ENCODE results near the gene MAP3K1.
"Not testable (repeated sequence)": the region's sequence is repeated elsewhere in the genome, so short reads cannot be mapped to it uniquely, and the experiment has no call there.

The MAP3K1 gene

DNA sequence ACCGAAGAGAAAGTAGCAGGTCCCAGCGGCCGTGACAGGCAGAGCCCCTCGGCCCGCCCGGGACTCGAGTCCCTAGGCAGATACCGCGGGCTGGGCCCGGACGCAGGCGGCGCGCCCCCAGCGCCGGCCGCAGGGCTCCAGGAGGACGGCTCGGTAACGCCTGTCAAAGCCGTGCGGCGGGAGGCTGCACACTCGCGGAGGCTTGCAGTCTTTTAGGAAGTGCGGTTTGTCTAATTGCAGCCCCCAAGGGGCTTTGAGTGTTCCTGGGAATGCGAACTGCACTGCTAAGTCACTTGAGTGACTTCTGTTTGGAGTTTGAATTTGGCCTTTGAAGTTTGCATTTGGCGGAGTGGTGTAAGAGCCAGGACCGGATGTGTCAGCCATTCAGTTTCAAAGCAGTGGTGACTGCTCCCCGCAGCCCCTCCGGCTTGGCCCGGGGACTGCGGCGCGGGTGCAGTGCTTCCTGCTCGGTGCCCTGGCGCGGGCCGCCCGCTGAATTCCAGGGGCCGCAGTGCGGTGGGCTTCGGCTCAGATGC is 1.3 kb downstream of the MAP3K1 start:
- peak; percentile 74 for DNase-seq

DNA sequence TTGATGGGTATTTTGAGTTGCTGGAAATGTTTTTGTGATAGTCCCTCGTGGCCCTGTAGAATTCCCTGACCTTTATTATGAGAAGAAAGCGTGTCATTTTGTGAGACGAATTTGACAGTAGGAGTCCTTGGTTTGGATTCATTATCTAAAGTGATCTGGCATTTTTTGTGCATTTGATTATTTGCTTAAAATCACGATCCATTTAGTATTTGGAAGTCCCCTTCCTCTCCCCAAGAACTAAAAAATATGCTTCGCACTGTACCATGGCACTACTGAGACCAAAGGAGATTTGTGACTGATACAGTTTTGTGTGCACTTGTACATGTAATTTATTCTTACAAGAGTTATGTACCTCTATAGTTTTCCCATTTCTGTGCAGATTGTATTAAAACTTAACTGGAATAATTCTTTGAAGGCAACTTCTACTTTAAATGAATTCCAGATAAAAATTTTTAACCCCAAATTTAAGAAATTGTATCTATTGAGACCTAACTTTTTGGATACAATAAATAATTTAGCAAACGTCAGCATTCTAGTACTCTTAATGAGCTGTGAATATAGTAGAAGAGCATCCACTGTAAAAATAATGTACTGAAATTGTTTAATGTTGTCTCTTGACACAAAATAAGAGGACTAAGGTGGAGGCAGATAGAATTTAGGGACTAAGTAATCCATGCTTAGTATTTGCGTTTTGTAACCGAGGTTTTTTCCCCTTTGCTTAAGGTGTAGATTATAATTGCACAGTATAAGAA is 2.1 kb downstream of the MAP3K1 start:
- no peak for DNase-seq

DNA sequence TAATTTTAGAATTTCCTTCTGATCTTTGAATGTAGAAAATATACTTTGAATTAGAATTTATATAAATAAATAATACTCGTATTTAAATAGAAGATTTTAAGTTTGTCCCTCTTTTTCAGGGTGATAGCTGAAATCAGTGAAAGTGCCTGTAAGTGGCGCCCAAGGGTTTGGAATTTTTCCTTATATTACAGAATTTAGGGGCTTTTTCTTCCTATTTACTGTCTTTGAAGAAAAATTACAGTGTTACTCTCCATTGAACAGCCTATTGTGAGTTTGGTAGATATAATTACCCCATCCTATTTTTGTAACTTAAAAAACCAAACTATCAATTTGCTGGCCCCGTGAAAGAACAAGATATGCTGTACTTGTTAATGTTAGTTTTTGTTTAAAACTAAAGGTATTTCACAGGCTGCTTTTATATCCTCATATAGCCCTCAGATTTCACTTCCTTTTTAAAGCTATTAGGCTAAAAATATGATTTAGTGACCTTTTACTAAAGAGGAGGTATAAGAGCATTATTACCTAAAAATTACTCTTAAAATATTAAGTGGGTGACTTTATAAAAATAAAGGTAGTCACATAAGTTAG is 3.2 kb downstream of the MAP3K1 start:
- DNase-seq, result no peak

DNA sequence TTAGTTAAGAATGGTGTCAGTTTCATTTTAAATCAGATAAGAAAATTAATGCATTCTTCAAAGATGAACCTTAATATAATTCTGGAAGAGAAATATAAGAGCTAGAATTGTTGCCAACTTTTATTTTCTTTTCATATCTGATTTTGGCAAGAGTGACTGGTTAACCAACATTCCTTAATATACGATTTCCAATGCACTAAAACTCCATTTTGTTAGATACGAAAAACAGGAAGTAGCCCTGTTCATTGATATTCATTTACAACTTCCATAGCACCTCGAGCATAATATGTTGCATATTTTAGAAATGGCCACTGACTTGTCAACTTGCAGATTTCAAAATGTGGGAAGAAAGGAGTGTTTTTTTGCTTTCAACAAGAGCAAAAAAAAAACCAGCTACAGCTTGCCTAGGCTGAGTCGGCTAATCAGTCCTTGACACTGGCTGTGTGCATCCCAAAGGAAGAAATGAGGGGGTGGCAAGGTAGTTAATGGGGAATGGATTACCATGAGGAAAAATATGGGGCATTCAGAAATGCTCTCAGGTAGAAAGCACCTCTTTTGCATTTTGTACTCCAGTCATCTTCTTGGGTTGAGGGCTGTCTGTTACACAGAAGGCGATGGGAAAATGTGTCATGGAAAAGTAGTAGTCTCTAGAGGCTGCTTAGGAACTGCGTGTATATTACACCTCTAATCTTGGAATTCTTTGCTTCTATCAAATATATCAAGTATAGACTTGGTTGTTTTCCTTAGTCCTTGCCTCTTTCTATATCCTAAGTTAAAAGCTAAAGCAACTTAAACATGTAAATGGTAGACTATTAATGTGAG is 3.9 kb downstream of the MAP3K1 start:
- no peak for DNase-seq

DNA sequence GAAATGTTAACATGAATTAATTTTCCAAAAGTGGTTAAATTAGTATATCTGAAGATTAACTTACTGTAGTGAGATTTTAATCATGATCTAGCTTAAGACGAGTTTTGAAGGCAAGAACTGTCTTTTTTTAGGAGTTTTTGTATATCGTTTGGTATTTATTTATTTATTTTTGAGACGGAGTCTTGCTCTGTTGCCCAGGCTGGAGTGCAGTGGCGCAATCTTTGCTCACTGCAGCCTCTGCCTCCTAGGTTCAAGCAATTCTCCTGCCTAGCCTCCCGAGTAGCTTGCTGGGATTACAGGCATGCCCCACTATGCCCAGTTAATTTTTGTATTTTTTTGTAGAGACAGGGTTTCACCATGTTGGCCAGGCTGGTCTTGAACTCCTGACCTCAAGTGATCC is 6.5 kb downstream of the MAP3K1 start:
- DNase-seq, result not testable (repeated sequence)

DNA sequence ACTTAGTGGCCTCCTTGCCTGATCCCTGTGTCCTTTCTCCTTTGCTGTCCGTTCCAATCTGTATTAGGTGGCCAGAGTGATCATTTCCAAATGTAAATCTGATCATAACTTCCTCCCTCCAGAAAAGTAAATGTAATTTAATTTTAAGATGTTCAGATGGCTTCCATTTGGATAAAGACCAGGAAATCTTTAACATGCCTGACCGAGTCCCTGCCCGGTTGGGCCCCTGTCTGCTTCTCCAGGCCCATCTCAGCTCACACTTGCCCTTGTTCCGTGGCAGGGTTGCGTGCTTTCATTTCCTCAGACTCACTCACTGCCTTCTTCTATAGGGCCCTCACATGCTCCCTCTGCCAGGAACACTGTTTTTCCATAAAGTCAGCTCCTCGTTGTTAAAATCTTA is 7.6 kb downstream of the MAP3K1 start:
- DNase-seq, result no peak

DNA sequence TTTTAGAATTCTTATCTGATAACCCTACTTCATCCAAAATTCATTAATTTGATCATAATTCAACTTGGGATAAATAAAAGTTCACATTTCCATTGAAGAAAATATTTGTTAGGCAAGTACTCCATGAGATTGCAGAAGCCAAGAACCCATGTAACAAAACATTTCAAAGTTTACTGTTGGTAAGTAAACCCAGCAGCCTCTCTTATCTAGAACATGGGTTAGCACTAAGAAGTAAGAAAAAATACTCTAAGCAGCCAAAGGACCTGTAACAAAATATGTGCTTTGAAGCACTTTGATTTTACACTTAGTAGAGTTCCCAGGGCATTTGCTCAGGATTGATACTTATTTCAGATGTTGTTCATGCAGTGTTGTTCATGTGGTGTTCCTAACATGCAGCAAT is 8.7 kb downstream of the MAP3K1 start:
- DNase-seq, result no peak

DNA sequence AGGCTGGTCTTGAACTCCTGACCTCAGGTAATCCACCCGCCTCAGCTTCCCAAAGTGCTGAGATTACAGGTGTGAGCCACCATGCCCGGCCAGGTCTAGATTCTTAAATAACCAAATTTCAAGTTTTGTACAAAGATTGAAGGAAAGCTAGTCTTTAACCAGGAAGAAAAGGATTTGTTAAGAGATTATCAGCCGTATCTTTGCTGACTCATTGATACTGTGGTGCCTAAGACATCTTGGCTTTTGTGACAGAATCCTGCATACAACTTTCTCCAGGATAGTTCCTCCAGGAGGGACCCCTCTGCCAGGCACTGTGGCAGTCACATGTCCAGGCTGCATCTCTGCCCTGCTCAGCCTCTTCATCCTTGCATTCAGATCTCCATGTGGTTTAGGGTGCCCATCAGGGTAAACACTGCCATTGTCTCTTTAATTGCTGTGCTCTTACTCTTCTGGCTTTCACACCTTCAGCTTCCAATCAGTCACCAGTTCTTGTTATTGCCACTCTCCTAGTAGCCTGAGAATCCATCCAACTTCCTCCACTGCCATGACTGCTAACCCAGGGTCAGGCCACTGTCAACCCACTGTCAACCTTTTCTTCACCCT is 10.0 kb downstream of the MAP3K1 start:
- DNase-seq, result no peak

DNA sequence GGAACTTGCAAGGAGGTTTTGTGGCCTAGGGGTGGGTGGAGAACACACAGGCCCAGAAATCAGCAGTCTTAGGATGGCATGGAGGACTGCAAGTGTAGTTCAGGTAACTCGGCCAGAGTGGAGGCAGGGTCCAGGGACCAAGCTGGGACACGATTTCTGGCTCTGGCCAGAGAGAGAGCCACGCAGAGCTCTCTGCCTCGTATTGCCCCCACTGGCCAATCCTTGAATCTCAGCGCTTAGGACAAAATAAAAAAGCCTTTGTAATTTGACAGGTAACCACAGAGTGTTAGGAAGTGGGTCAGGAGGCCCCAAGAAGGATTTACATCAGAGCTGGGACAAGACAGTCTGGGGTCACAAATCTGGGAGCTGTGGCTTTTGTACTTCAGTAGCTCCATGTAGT is 11.7 kb downstream of the MAP3K1 start:
- no peak for DNase-seq

DNA sequence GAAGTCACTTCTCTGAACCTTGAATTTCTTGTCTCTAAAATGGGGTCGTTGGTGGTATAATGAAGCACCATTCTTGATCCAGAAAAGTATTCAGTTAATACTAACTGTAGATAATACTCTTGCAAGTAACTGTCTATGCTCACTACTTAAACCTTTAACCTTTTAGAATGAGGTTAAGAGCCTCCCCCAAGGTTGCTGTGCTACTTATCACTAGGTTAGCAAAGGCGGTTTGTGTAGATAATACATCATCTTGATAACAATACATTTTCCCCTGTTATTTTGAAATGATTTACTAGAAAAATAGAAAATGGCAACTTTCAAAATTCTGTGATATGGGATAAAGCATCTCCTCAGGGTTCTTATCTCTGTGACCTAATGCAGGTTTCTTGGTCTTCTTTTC is 12.6 kb downstream of the MAP3K1 start:
- DNase-seq, result no peak

DNA sequence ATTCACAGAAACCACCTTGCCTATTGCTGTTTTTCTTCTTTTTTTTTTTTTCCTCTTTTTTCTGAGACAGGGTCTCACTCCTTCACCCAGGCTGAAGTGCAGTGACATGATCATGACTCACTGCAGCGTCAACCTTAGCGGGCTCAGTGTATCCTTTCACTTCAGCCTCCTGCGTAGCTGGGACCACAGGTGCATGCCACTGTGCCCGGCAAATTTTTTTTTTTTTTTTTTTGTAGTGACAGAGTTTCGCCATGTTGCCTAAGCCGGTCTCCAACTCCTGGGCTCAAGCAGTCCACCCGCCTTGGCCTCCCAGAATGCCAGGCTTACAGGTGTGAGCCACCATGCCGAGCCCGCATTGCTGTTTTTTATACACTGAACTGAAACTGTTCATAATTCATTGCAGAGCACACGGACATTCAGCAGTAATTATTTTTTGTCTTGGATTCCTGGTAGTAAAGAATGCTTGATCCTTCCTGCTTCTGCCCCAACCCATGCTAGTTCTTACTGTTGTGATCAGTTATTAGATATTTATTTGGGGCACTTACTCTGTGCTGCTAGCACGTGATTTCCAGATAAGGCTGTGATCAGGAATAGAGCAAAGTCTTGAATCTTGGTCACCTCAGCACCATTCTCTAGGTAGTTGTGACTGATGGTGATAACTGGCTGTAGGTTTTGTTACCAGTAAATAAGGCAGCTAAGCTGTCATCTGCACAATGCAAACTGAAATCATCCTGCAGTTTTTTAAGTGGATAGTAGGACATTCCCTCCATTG is 14.0 kb downstream of the MAP3K1 start:
- DNase-seq, result no peak

DNA sequence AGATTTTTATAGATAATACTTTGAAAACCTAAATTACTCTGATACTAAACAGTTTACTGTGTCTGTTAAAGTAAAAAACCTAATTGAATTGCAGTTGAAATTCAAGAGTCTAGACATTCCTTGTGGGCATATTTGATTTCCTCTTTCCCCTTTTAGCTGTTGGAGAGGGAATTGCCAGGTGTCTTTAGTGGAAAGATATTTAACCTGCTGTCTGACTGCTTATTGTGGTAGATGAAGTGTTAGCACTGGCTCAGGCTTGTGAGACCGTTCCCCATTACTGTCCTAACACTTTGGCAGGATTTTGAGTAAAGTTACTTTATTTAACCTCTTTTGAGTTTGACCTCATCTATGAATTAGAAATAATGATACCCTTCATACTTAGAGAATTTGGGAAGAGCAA is 16.4 kb downstream of the MAP3K1 start:
- no peak for DNase-seq

DNA sequence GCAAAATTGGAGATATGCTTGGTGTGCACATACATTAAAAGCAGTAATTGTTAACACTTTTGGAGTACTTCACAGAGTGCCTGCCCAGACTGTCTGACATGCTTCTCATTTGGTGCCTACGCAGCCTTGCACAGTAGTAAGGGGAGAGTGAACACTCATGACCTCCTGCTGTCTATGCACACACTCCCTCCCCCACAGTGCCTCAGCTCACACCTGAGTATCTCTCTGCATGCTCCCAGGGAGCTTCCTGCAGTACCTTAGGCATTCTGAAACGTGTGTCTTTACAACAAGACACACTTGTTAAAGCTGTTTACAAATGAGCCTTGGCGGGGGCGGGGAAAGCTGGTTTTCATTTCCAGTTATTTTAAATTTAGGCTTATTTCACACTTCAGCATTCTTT is 18.0 kb downstream of the MAP3K1 start:
- DNase-seq, result no peak

DNA sequence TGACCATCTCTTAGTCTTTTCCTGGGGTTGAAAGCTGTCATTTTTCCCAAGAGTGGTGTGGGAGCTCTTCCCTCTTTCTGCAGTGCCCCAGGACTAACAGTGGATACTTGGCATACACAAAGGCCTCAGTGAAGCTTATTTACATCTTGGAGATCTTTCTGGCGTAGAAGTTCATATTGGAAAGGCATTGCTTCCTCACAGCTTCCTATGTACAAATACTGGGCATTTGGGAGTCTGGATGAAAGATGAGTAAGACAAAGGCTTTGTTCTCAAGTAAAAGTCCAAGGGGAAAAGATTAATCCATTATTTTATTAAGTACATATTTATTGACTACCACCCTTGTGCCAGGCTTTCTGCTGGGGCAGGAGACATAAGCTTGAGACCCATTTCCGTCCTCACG is 22.0 kb downstream of the MAP3K1 start:
- no peak for DNase-seq

DNA sequence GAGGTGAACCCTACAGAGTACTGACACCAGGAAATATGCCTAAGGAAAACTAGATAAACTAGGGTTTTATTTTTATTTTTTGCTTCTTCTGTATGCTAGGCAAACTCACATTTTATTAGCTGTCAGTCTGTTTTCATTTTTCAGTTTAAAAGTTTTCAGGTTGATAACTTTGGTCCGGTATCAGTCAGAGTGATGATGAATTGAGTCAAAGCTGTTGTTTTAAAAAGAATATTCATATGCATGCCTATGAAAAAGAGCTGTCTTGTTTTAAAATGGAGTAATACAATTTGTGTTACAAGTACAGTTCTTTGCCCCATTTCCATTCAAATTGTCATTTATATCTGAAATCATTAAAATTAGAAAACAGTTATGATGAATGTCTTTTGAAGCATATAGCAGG is 22.6 kb downstream of the MAP3K1 start:
- no peak for DNase-seq

DNA sequence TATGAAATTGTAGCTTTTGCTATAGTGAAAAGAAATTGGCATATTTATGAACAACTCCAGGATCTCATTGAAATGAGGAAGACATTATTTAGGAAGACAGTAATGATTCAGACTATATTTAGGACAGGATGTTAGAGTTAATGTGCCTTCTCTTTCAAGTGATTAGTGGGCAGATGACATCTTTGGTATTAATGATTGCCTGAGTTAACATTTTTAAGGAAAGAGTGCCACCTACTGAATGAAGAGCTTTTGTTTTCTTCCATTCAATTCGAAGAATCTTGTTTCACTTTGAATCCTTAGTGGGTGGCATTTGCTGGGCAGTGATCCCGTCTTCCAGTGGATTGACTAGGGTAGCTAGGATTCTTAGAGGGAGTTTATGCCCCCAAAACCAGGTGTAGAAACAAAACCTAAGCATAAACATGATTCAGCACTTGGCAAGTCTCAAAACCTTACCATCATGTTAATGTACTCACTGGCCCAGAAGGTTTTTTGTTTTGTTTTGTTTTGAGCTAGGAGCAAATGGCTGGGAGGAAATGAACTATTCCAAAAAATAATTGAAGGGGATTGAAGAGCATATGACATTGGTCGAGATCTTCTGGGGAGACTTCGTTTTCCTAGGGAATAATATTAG is 23.2 kb downstream of the MAP3K1 start:
- DNase-seq, result no peak

DNA sequence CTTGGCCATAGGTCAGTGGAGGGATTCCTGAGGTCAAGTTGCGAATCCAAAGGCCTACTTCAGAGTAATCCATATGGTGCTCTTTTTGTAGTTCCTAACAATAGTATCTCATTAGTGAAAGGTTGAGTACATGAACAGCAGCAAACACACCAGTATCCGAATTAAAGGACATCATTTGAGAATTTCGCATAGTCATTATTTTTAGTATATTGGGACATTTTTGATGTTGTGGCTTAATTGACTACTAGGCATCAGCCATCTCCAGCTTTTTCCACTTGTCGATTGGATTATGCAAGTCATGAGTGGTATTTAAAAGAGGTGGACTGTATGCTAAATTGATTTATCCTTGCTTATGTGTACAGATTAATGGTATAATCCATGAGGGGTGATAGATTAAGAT is 23.7 kb downstream of the MAP3K1 start:
- DNase-seq, result no peak

DNA sequence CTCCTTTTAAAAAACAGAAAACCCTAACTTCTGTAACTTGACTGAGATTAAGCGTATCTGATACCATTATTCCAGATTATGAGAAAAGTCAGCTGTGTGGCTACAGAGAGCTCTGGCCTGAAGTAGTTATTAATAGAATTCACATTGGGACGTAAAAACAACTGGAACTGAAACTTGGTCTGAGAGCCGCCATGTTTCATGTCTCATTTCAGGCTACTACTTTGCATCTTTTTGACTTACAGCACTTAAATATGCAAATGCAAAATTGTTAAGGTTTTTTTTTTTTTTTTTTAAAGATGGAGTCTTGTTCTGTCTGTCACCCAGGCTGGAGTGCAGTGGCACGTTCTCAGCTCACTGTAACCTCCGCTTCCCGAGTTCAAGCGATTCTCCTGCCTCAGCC is 25.2 kb downstream of the MAP3K1 start:
- no peak for DNase-seq

DNA sequence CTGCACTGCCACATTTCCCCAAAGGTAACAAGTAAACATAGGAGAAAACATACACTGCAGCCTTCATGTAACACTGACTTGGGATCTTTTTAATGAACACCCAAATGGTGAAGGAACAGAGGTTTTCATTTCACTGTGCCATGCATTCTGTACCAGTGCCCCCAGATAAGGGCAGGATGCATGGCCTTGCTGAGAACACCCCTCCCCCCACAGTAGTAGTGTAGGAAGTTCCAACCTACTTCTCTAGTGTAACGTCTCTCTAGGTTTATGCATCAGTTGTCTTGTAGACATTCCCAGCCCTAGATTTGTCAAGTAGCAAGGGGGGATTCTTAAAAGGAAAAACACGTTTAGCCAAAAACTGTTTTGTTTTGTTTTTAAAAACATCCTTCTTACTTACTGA is 29.9 kb downstream of the MAP3K1 start:
- DNase-seq, result no peak

DNA sequence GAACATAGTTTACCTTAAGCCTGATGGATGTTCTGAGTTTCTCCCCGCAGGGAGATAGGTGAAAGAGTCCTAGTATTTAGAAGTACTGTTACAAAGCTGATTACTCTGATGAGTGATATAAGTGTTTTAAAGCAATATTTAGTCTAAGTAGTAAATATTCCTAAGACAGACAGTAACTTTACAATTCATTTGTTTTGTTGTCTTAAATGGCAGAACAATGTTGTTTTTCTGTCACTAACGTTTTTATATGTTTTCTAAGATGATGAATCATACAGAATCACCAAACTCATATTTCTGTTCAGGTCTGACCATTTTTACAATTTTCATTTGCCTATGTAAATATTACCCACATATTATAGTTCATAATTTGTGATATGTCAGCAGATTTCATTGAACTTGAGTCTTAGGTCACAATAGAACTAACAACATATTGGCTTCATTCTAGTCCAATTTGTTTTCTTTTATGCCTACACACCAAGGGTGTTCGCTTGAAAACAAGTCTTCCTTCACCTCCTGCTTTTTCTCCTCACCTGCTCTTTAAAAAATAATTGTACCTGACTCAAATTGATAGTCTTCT is 30.6 kb downstream of the MAP3K1 start:
- no peak for DNase-seq

DNA sequence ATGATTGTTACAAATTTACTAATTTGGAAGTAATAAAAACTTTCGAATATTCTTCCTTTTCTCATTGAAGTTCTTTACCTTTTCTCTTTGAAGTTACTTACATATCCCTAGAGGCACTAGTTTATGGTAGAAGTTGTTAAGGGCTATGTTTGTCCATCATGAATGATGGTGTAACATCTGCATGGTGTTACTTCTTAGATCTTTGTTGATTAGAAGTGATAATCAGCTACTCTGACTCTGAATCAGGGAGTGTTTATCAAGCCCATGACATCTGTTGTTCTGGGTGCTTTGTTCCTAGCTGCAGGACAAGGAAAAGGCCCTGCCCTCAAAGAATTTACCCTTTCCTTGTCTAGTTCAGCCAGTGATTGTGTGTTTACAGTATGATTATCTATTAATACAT is 32.9 kb downstream of the MAP3K1 start:
- no peak for DNase-seq

DNA sequence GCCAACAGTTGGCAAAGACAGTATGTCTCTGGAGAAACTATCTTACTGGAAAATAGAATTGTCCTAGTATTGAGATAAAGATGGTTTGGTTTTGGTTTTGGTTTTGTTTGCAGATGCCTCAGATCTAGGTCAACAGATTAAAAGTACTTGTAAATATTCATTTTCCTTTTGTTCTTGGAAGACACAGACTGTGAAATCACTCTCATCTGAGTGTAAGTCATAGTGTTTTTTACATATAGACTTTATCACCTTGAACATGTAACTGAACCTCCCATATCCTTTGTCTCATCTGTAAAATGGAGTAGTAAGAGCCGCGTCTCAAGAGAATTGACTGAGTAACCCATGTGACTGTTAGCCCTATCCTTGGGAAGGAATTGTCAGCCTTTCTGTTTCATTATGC is 34.3 kb downstream of the MAP3K1 start:
- DNase-seq, result no peak

Data from femur (tissue), 1 donor.